ENCODE data around the gene TREM1.

The TREM1 gene

GRCh38 chr6:41294214-41294872 lies 7.9 kb upstream of the TREM1 start:
- DNase-seq, result no peak

- no peak for DNase-seq
Measured at GRCh38 chr6:41291717-41292116, 5.2 kb upstream of the TREM1 start.

DNA sequence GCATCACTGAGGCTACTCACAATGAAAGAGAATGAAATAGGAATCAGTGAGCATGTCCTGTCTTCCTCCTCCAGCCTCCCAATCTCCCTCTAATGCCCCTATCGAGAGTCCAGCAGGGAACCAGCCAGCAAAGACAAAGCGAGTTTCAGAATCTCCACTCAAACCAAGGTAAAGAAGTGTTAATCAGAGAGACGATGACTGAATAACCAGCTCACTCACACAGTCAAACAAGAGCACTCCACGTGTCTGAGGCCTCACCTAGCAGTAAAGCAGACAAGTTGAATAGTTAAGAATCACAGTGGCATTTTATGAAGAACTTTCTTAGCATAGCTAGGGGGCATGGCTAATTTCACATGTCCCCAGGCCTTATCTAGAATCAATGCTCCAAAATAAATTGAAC lies 3.3 kb upstream of the TREM1 start:
- peak; percentile 27 for DNase-seq

GRCh38 chr6:41288754-41289129 lies 2.3 kb upstream of the TREM1 start:
- no peak for DNase-seq

GRCh38 chr6:41288030-41288753 lies 1.7 kb upstream of the TREM1 start:
- peak; percentile 98 for DNase-seq

DNA sequence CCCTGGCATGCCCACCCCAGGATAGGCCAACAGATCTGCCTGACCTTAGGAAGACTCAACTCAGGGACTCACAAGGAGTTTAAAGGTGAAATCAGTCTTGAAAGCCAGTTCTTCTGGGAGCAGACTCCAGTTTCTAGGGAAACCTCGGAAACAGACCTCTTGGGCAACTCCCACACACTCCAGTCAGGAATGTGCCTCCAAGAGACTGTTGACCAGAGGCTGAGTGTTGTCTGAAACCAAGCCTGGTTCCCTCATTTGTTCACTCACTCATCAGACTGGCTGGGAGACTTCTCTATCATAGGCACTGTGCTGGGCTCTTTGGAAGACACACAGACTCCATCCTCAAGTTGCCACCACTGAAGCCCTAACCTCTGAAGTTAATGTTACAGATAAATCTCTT lies 1.8 kb downstream of the TREM1 start:
- peak; percentile 39 for DNase-seq

DNA sequence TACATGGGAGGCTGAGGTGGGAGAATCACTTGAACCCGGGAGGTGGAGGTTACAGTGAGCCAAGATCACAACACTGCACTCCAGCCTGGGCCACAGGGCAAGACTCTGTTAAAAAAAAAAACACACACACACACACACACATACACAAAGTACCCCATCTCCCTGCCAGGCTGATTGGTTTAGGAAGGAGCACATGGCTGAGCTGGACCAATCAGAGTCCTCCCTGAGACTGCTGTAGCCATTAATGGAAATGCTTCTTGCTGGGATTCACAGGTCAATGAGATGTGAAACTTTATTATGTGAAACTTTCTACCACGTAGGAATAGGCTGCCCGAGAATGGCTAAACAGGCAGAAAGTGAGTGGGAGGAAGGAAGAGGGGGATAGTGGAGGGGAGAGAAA lies 2.9 kb downstream of the TREM1 start:
- DNase-seq, result no peak

DNA sequence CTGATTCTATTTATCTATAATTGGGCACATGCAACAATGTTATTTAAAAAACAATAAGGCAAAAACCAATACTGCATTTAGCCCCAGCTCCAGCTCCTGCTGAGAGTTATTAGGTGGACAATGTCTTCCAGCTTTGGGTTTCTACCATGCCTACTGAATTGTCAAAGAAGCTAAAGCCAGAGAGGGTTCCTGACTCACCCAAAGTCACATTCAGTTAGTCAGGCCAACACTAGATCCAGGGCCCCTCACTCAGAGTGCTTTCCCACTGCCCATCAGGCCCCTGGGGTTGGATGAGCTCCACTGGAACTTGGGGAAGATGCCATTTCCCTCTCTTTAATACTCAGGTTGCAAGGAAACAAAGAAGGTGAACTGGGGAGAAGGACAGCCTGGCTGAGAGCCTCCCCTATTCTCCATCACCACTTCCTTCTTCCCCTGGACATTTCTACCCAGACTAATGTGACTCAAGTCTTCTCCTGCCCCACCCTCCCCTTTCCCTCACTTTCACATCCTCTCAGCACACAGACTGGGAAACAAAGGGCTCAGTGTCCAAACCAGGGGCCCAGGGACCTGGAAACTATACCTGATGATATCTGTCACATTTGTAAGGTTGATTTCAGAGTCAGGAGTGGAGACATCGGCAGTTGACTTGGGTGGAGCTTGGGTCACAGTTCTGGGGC lies 6.0 kb downstream of the TREM1 start:
- DNase-seq, result no peak

DNA sequence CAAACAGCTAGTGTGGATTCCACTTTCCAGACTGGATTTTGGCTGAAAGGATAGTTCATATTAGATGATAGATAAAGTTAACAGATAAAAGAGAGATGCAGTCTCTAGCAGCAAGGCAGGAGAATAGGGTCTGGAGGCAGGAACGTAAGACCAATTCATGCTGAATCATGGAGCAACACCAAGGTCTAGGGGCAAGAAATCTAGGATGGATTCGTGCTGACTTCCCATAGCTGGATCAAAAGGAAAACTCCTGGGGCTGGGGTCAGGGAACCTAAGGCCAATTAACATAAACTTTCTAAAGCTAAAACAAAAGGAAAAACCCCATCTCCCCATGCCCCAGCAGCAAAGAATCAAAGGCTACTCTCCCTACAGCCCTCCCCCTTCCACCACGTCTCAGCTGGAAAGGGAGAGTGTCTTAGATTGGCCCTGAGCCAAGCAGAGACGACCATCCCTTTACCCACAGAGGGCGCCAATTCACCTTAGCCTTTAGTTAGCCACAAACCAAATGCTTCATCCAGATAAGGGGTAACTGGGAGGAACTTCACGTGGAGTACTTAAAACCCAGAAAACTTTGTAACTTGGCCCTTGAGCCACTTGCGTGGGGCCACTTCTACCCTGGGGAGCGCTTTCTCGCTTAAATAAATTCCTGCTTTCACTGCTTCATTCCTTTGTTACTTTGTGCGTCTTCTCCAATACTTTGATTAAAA lies 7.6 kb downstream of the TREM1 start:
- DNase-seq, result peak; percentile 89

GRCh38 chr6:41277605-41278004 lies 8.9 kb downstream of the TREM1 start:
- DNase-seq, result no peak

GRCh38 chr6:41275489-41275888 lies 11.0 kb downstream of the TREM1 start:
- DNase-seq, result no peak

DNA sequence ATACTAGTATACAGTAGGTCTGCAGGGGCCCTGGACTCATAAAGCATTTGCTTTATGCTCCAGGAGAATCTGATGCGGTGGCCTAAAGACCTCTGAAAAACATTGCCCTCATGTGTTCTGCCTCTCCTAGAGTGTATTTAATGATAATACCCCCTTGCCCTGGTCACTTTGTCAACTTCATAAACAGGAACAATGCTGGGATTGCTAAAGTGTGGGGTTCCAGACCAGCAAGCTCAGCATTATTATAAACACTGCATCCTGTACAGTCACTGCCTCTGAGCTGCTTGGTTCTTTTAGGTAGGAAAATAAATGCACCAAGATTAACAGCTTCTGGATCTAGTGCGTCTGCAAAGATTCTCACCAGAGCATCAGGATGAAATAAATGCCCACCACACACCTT lies 12.2 kb downstream of the TREM1 start:
- no peak for DNase-seq

DNA sequence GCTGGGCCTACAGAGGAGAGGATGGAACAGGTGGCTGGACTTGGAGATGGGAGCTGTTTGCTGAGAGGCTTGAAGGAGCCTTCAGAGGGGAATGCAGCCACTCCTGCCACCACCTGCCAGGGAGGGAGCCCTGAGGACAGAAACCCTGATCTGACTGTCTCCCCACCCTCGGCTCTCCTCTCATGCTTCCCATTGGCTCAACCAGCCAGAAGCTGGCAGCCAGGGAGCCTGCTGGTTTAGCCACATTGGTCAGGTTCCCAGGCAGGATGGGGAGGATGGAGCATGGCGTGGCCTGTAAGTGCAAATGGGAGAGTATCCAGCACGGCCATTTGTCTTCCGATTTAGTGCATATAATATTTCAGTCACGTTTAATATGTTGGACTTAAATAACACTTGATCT lies 12.8 kb downstream of the TREM1 start:
- peak; percentile 82 for DNase-seq

GRCh38 chr6:41272591-41273240 lies 13.8 kb downstream of the TREM1 start:
- no peak for DNase-seq

GRCh38 chr6:41271901-41272395 lies 14.5 kb downstream of the TREM1 start:
- DNase-seq, result no peak

GRCh38 chr6:41269716-41270115 lies 16.8 kb downstream of the TREM1 start:
- DNase-seq, result no peak

DNA sequence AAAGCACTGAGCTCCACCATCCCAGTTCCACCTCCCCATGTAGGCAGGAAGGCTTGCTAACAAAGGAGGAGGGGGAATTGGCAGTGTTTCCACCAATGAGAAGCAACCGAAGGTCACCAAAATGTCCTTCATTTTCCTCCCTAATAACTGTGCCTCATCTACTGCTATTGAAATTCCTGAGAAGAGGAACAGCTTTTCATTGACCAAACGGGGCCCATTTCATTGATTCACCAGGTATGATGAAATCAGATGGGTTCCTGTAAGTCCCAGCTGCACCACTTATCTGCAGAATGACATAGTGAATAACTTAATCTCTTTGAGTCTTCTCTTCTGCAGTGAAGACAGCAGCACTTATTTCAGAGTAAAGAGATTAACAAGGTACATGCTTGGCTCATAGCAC lies 17.3 kb downstream of the TREM1 start:
- DNase-seq, result no peak

GRCh38 chr6:41268478-41268877 lies 18.0 kb downstream of the TREM1 start:
- DNase-seq, result no peak

DNA sequence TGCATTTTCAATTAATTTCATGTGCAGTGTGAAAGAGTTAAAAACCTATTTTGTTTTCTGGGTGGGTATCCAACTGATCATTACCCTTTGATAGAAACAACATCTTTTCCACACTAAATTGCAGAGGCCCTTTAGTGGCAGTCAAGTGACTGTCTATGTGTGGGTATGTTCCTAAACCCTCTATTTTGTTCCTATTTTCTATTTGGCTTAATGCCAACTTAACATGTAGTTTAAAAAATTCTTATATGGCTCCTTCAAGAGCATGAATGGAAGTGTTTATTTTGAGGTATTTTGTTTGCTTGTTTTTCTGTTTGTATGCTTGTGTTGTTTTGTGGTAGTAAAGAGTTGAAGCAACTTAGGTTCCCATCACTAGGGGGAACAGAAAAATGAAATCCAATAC lies 19.9 kb downstream of the TREM1 start:
- DNase-seq, result no peak

- no peak for DNase-seq
Measured at GRCh38 chr6:41263267-41263666, 23.2 kb downstream of the TREM1 start.

DNA sequence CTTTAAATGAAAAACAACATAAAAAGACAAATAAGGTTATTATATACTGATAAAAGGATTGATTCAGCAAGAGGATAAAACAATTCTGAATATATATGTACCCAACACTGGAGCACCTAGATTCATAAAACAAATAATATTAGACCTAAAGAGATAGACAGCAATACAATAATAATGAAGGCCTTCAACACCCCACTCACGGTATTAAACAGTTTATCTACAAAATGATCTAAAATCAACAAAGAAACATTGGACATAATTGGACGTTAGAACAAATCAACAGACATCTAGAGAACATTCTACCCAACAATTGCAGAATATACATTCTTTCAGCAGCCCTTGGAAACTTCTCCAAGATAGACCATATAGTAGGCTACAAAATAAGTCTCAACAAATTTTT lies 24.1 kb downstream of the TREM1 start:
- DNase-seq, result no peak

DNA sequence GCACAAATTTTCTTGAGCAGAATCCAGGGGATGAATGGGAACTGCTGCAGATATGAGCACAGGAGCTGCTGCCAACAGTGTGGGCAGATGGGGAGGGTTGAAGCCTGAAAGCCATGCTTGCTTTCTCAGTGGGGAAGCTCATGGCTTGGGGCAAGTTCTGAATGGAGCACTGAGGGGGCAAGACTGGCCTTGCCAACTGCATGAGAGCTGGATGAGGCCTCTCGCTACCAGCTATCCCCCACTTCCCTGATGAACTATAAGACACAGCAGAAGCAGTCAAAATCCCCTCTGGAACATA lies 28.3 kb downstream of the TREM1 start:
- no peak for DNase-seq
